ENCODE data around the gene TOP3A. TPM values are rescaled to one million over a fixed set of nuclear protein-coding genes. Genes with fewer than 3 reads are reported as not detected.
A peak's percentile ranks its signal among the peaks of the same experiment; 100 is the strongest.

Gene TOP3A
- total and polyA plus RNA-seq, 2 of the 4 experiments (the other 2 are of a cell fraction): 13.4 to 21.3 TPM

DNA sequence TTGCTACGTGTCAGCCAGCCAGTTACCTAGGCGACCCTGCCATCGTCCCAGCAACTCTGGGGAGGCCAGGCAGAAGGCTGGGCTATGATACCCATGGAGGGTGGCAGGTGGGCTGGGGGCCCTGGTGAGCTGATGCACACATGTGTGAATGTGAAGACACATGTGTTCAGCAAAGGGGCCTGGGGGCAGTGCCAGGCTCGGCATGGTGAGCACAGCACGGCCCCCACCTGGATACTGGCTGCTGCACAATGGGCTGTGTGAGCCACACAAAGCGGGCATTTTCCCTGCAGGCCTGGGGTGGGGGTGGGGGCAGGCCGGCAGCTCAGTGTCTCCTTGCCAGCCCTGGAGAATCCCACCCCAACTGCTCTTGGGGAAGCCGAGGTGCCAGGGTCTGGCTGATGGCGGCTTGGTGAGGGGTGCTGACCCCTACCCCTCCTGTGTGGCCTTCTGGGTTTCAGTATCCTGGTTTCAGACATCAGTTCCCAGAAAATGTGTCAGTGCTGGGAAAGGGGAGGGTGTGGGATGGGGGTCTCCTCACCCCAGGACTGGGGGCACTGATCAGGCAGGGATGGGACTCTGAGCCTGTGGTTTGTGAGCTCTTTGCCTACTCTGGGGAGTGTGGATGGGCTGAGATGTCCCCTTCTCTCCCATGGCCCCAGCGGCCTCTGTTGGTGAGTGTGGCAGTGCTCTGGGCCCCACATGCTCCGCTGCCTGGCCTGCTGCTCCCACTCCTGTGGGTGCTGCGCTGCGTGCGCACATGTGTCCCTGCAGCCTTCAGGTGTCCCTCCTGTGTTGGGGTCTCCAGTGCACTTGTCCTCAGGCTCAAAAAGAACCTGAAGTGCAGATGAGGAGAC, 84.3 kb downstream of the TOP3A start:
- dilution Hi-C loops (cut with HindIII; ENCODE audit: low sequenced_read_pairs, unreplicated experiment): no loop called here
- POLR2A ChIA-PET (ENCODE audit: unreplicated experiment): no interaction called here
- intact Hi-C loops (cut with micrococcal nuclease): no loop called here

More for the DNA sequence above, 84.3 kb downstream of the TOP3A start:
- Histone ChIP-seq H2AFZ (replicated peaks; ENCODE audit: low read length, poor library complexity) (no peak overlapping the region), H4K5ac (ENCODE audit: low read depth, low read length) (no peak overlapping the region), H3K9me1 (ENCODE audit: insufficient read depth, low read length) (peaks cover 3% of the 10 kb centered on the region), H4K91ac (ENCODE audit: insufficient read depth, low read depth, low read length) (no peak overlapping the region), H3K23ac (ENCODE audit: low read depth, low read length) (no peak overlapping the region), H4K20me1 (ENCODE audit: insufficient read depth, low read length) (peaks cover 61% of the 10 kb centered on the region), H2BK15ac (ENCODE audit: low read depth, low read length) (no peak overlapping the region), H3K4ac (ENCODE audit: low read depth, low read length) (no peak overlapping the region), H2BK20ac (ENCODE audit: low read depth, low read length) (no peak overlapping the region), H3K27ac (ENCODE audit: insufficient read depth, low read length) (no peak overlapping the region), H2BK5ac (ENCODE audit: low read depth, low read length, poor library complexity, severe bottlenecking) (no peak overlapping the region), H3K4me2 (ENCODE audit: low read depth, low read length) (no peak overlapping the region), H3K4me3 (ENCODE audit: insufficient read depth, low read depth, low read length) (no peak overlapping the region), H3K9ac (ENCODE audit: low read depth, low read length) (no peak overlapping the region), H3K56ac (ENCODE audit: extremely low read depth, insufficient read depth, low read length) (no peak overlapping the region), H3K4me1 (ENCODE audit: control insufficient read depth, insufficient read depth, low read length) (peaks cover 10% of the 10 kb centered on the region), H3K18ac (ENCODE audit: low read depth, low read length) (no peak overlapping the region), H3K36me3 (ENCODE audit: control insufficient read depth, insufficient read depth, low read length) (peaks cover 34% of the 10 kb centered on the region; the same call in 1 of the 2 replicates), H3K9me3 (ENCODE audit: control insufficient read depth, insufficient read depth, low read length) (no peaks in the 10 kb centered on the region), H2BK120ac (ENCODE audit: low read depth, low read length) (no peak overlapping the region), H2AK5ac (ENCODE audit: low read depth, low read length) (no peak overlapping the region), H4K8ac (ENCODE audit: low read depth in 2 of 2, low read length in 2 of 2) (no peak overlapping the region), H3K79me1 (ENCODE audit: low read depth in 1 of 2, low read length in 2 of 2) (peaks cover 16 to 79% of the 10 kb centered on the region in 2 experiments), H3K14ac (replicated peaks; ENCODE audit: low read depth, low read length) (no peak overlapping the region), H3K27me3 (ENCODE audit: control insufficient read depth, insufficient read depth, low read length) (no peaks in the 10 kb centered on the region), H2AK9ac (replicated peaks; ENCODE audit: low read depth, low read length, poor library complexity) (peak overlapping the region; percentile 59)
- 76% methylated on average over 5 of the region's 14 CpGs; no CpG with 5 or more reads in 1 of the 2 experiments for WGBS, 2 experiments (ENCODE audit: extremely low coverage in 2 of 2, insufficient read length in 1 of 2)
- no peak for DNase-seq
- in situ Hi-C loops (cut with MboI; ENCODE audit: low sequenced_read_pairs): no loop called here
- BruUV-seq (replicated peaks): no TSS peak
- CTCF ChIA-PET: no interaction called here
- no peak for ATAC-seq (ENCODE audit: low read depth)
- TF ChIP-seq MAFK (IDR thresholded peaks at IDR 0.05; ENCODE audit: low read depth, low read length) (no peak), CHD1 (IDR thresholded peaks at IDR 0.05; ENCODE audit: low read depth, low read length) (no peak), MAZ (IDR thresholded peaks at IDR 0.05; ENCODE audit: borderline replicate concordance, low read depth, low read length) (no peak), FOS (IDR thresholded peaks at IDR 0.05; ENCODE audit: low read depth, low read length) (no peak), SMC3 (IDR thresholded peaks at IDR 0.05; ENCODE audit: low read depth, low read length) (no peak), RCOR1 (IDR thresholded peaks at IDR 0.05; ENCODE audit: insufficient replicate concordance, low read length) (no peak), BHLHE40 (IDR thresholded peaks at IDR 0.05; ENCODE audit: low read depth, low read length) (no peak), CEBPB (IDR thresholded peaks at IDR 0.05; ENCODE audit: low read depth, low read length) (no peak), RFX5 (IDR thresholded peaks at IDR 0.05; ENCODE audit: low read depth, low read length) (no peak), NFE2L2 (IDR thresholded peaks at IDR 0.05; ENCODE audit: low read depth, low read length) (no peak)

All from IMR-90 (cell line).